CD4-positive, CD25-positive, alpha-beta regulatory T cell (primary cell): ENCODE measurements around the gene MVD. TPM values are rescaled to one million over a fixed set of nuclear protein-coding genes. Genes with fewer than 3 reads are reported as not detected.

Experiments
- ATAC-seq, 2 donors: fragments of 150-1000 bp; cut with Tn5 transposase; one replicate each; pipeline ENCODE4 v1.10.0; 2021; ENCODE audit warnings: low read depth in 2 of 2, moderate number of reproducible peaks in 2 of 2, moderate library complexity in 1 of 2
- DNase-seq, 3 donors: peaks; one replicate each; pipeline versions ENCODE4 v3.0.0 to v3.0.0-alpha.2; 2012 to 2022; ENCODE audit warnings: mixed read lengths in 1 of 3
- H3K27ac ChIP-seq: one replicate; pipeline ENCODE4 v1.7.0; 2013; ENCODE audit warnings: mild to moderate bottlenecking, low read length; ENCODE audit not compliant: insufficient read depth, poor library complexity, severe bottlenecking
- H3K27me3 ChIP-seq: one replicate; pipeline ENCODE4 v1.7.0; 2013; ENCODE audit warnings: low read length; ENCODE audit not compliant: control insufficient read depth, insufficient read depth
- H3K36me3 ChIP-seq: one replicate; pipeline ENCODE4 v1.7.0; 2013; ENCODE audit warnings: mild to moderate bottlenecking, low read length, moderate library complexity; ENCODE audit not compliant: control insufficient read depth, insufficient read depth
- H3K4me1 ChIP-seq: 2 replicates; pipeline ENCODE4 v1.7.0; 2013; ENCODE audit warnings: mild to moderate bottlenecking, low read length; ENCODE audit not compliant: insufficient read depth, control insufficient read depth, poor library complexity, severe bottlenecking
- H3K4me3 ChIP-seq: one replicate; pipeline ENCODE4 v1.7.0; 2013; ENCODE audit warnings: low read depth, mild to moderate bottlenecking, low read length, moderate library complexity
- H3K9me3 ChIP-seq, 2 experiments: 1 replicate in 1 of 2; 2 replicates in 1 of 2; pipeline ENCODE4 v1.7.0; 2013; ENCODE audit warnings: low read length in 2 of 2, mild to moderate bottlenecking in 1 of 2, moderate library complexity in 1 of 2; ENCODE audit not compliant: control insufficient read depth in 2 of 2
- H3K27ac Mint-ChIP-seq, 3 donors: one replicate each; pipeline ENCODE4 v1.8.0; 2020 to 2022; ENCODE audit warnings: mild to moderate bottlenecking in 3 of 3, mixed read lengths in 3 of 3, moderate library complexity in 2 of 3
- H3K27me3 Mint-ChIP-seq: one replicate; pipeline ENCODE4 v1.8.0; 2022; ENCODE audit warnings: mild to moderate bottlenecking, mixed read lengths
- H3K36me3 Mint-ChIP-seq: one replicate; pipeline ENCODE4 v1.8.0; 2020; ENCODE audit warnings: mixed read lengths
- H3K4me1 Mint-ChIP-seq, 4 donors: one replicate each; pipeline ENCODE4 v1.8.0; 2020 to 2022; ENCODE audit warnings: mixed read lengths in 4 of 4, mild to moderate bottlenecking in 1 of 4
- H3K4me3 Mint-ChIP-seq, 4 donors: one replicate each; pipeline ENCODE4 v1.8.0; 2020 to 2022; ENCODE audit warnings: mild to moderate bottlenecking in 4 of 4, mixed read lengths in 4 of 4, moderate library complexity in 3 of 4
- H3K9me3 Mint-ChIP-seq, 7 donors: one replicate each; pipeline ENCODE4 v1.8.0; 2020 to 2022; ENCODE audit warnings: mixed read lengths in 7 of 7, mild to moderate bottlenecking in 3 of 7, moderate library complexity in 2 of 7
- polyA plus RNA-seq, 4 donors: library from polyadenylated mRNA; unstranded; fragments of 300-500 nt; fragmentation: Illumina TruSeq; gene quantifications; one replicate each; pipeline ENCODE4 v1.2.3, GENCODE V29; 2021
- total RNA-seq: library from RNA; stranded (reverse); gene quantifications from one replicate; pipeline ENCODE4 v1.2.3, GENCODE V29; 2022

MVD gene
- total and polyA plus RNA-seq, 5 donors from 2014 or later, result 19.6 to 59.7 (median 23.0) TPM

- peaks cover 18% of the 10 kb centered on the region for H3K36me3 Mint-ChIP-seq
Observed at GRCh38 chr16:88628512-88628974, 34.3 kb downstream of the MVD start.

GRCh38 chr16:88627531-88628411, 35.1 kb downstream of the MVD start:
- peaks cover 18% of the 10 kb centered on the region for H3K36me3 Mint-ChIP-seq

More at GRCh38 chr16:88628512-88628974, 34.3 kb downstream of the MVD start:
- no peak overlapping the region for H3K27ac ChIP-seq
- H3K27me3 Mint-ChIP-seq, result no peaks in the 10 kb centered on the region
- no peak overlapping the region for H3K4me3 Mint-ChIP-seq
- H3K27ac Mint-ChIP-seq, result no peak overlapping the region
- H3K9me3 ChIP-seq, result no peaks in the 10 kb centered on the region
- peaks cover 12% of the 10 kb centered on the region for H3K4me1 ChIP-seq
- peak in 1 of 3 donors; percentile 14 for DNase-seq
- peaks cover 0 to 2% (median 0%) of the 10 kb centered on the region in 7 donors for H3K9me3 Mint-ChIP-seq
- no peak overlapping the region for H3K4me3 ChIP-seq
- H3K36me3 ChIP-seq, result peaks cover 64% of the 10 kb centered on the region
- no peak for ATAC-seq
- peaks cover 0 to 10% (median 2%) of the 10 kb centered on the region in 4 donors for H3K4me1 Mint-ChIP-seq
- H3K27me3 ChIP-seq, result no peaks in the 10 kb centered on the region

GRCh38 chr16:88626646-88627045, 36.2 kb downstream of the MVD start:
- Histone ChIP-seq H3K4me3 (no peak overlapping the region), H3K27me3 (no peaks in the 10 kb centered on the region), H3K27ac (no peak overlapping the region), H3K4me1 (peaks cover 8% of the 10 kb centered on the region), H3K9me3 (no peaks in the 10 kb centered on the region), H3K36me3 (peaks cover 82% of the 10 kb centered on the region)
- DNase-seq (no peak), ATAC-seq (no peak)
- Mint-ChIP-seq H3K27me3 (no peaks in the 10 kb centered on the region), H3K9me3 (peaks cover 0 to 2% (median 0%) of the 10 kb centered on the region in 7 donors), H3K4me3 (no peak overlapping the region), H3K27ac (no peak overlapping the region), H3K36me3 (peaks cover 18% of the 10 kb centered on the region), H3K4me1 (peaks cover 0 to under 1% (median 0%) of the 10 kb centered on the region in 4 donors)

More at GRCh38 chr16:88627531-88628411, 35.1 kb downstream of the MVD start:
- Histone ChIP-seq H3K27ac (no peak overlapping the region), H3K4me1 (peaks cover 8% of the 10 kb centered on the region), H3K36me3 (peaks cover 72% of the 10 kb centered on the region), H3K4me3 (no peak overlapping the region), H3K9me3 (no peaks in the 10 kb centered on the region), H3K27me3 (no peaks in the 10 kb centered on the region)
- DNase-seq (no peak), ATAC-seq (no peak)
- no peak overlapping the region for H3K4me3 Mint-ChIP-seq
- H3K27me3 Mint-ChIP-seq, result no peaks in the 10 kb centered on the region
- peaks cover 0 to 4% (median 2%) of the 10 kb centered on the region in 4 donors for H3K4me1 Mint-ChIP-seq
- peaks cover 0 to 2% (median 0%) of the 10 kb centered on the region in 7 donors for H3K9me3 Mint-ChIP-seq
- H3K27ac Mint-ChIP-seq, result peak overlapping the region in 1 of 3 donors; percentile 56

- Mint-ChIP-seq H3K9me3 (peaks cover 0 to 2% (median 0%) of the 10 kb centered on the region in 7 donors), H3K4me3 (peak overlapping the region in 1 of 4 donors; percentile 32), H3K36me3 (peaks cover 14% of the 10 kb centered on the region), H3K27me3 (no peaks in the 10 kb centered on the region), H3K27ac (no peak overlapping the region), H3K4me1 (peaks cover 2 to 13% (median 6%) of the 10 kb centered on the region in 4 donors)
- H3K27ac ChIP-seq, result no peak overlapping the region
- no peak overlapping the region for H3K4me3 ChIP-seq
- ATAC-seq, result no peak
- no peaks in the 10 kb centered on the region for H3K27me3 ChIP-seq
- H3K4me1 ChIP-seq, result peaks cover 18% of the 10 kb centered on the region
- no peaks in the 10 kb centered on the region for H3K9me3 ChIP-seq
- peaks cover 68% of the 10 kb centered on the region for H3K36me3 ChIP-seq
- peak in 1 of 3 donors; percentile 21 for DNase-seq
Observed at GRCh38 chr16:88624977-88625576, 37.8 kb downstream of the MVD start.

GRCh38 chr16:88624481-88624880, 38.4 kb downstream of the MVD start:
- Histone ChIP-seq H3K4me1 (peaks cover 24% of the 10 kb centered on the region), H3K27ac (no peak overlapping the region), H3K36me3 (peaks cover 64% of the 10 kb centered on the region), H3K9me3 (no peaks in the 10 kb centered on the region), H3K27me3 (no peaks in the 10 kb centered on the region), H3K4me3 (no peak overlapping the region)
- peaks cover 11% of the 10 kb centered on the region for H3K36me3 Mint-ChIP-seq
- H3K27ac Mint-ChIP-seq, result no peak overlapping the region
- no peak for ATAC-seq
- DNase-seq, result no peak
- no peak overlapping the region for H3K4me3 Mint-ChIP-seq
- peaks cover 0 to 2% (median 0%) of the 10 kb centered on the region in 7 donors for H3K9me3 Mint-ChIP-seq
- no peaks in the 10 kb centered on the region for H3K27me3 Mint-ChIP-seq
- peaks cover 8 to 19% (median 11%) of the 10 kb centered on the region in 4 donors for H3K4me1 Mint-ChIP-seq

GRCh38 chr16:88623858-88624257, 39.0 kb downstream of the MVD start:
- Mint-ChIP-seq H3K9me3 (peaks cover 0 to 2% (median 0%) of the 10 kb centered on the region in 7 donors), H3K4me1 (peaks cover 8 to 23% (median 16%) of the 10 kb centered on the region in 4 donors), H3K36me3 (peaks cover 13% of the 10 kb centered on the region), H3K27me3 (no peaks in the 10 kb centered on the region), H3K27ac (peak overlapping the region in 1 of 3 donors; percentile 15), H3K4me3 (no peak overlapping the region)
- DNase-seq (no peak), ATAC-seq (no peak)
- Histone ChIP-seq H3K4me3 (no peak overlapping the region), H3K27ac (no peak overlapping the region), H3K4me1 (peaks cover 30% of the 10 kb centered on the region), H3K27me3 (no peaks in the 10 kb centered on the region), H3K9me3 (no peaks in the 10 kb centered on the region), H3K36me3 (peaks cover 63% of the 10 kb centered on the region)

- peaks cover 0 to 2% (median 0%) of the 10 kb centered on the region in 7 donors for H3K9me3 Mint-ChIP-seq
Observed at GRCh38 chr16:88622866-88623265, 40.0 kb downstream of the MVD start.

More at GRCh38 chr16:88622866-88623265, 40.0 kb downstream of the MVD start:
- H3K36me3 Mint-ChIP-seq, result peaks cover 14% of the 10 kb centered on the region
- Histone ChIP-seq H3K36me3 (peaks cover 62% of the 10 kb centered on the region), H3K27ac (no peak overlapping the region), H3K9me3 (no peaks in the 10 kb centered on the region), H3K4me3 (no peak overlapping the region), H3K27me3 (no peaks in the 10 kb centered on the region), H3K4me1 (peaks cover 33% of the 10 kb centered on the region)
- ATAC-seq (no peak), DNase-seq (no peak)
- peak overlapping the region in 1 of 4 donors; percentile 74 for H3K4me3 Mint-ChIP-seq
- peaks cover 8 to 33% (median 20%) of the 10 kb centered on the region in 4 donors for H3K4me1 Mint-ChIP-seq
- H3K27me3 Mint-ChIP-seq, result no peaks in the 10 kb centered on the region
- no peak overlapping the region for H3K27ac Mint-ChIP-seq
